HG02798 (cell line): ENCODE measurements around the gene CCDC24.

Source experiments
- ATAC-seq: cut with Tn5 transposase; IDR thresholded peaks from one replicate; pipeline ENCODE4 v1.9.1; 2021; ENCODE audit warnings: mild to moderate bottlenecking; ENCODE audit not compliant: unreplicated experiment, poor library complexity

The CCDC24 gene

DNA sequence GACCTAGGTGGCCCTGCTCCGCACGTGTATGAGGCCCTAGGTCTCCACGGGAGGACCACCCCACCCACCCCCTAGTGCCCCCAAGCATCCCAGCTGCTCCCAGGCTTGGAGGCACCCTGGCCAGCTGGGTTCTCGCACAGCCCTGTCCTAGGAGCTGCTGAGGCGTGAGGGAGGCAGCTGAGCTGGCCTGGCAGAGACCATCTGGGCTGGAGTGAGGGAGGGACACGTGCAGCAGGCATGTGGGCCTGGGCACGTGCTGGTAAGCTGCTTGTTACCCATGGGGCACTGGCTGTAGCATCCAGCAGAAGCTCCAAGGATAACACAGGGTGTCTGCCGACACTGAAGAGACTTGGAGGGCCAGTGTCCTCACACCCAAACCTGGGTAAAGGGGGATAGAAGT lies 29.8 kb downstream of the CCDC24 start:
- ATAC-seq = no peak

- ATAC-seq = no peak
Measured at GRCh38 chr1:44021581-44022321, 30.4 kb downstream of the CCDC24 start.

GRCh38 chr1:44024031-44024902 lies 32.9 kb downstream of the CCDC24 start:
- no peak for ATAC-seq

DNA sequence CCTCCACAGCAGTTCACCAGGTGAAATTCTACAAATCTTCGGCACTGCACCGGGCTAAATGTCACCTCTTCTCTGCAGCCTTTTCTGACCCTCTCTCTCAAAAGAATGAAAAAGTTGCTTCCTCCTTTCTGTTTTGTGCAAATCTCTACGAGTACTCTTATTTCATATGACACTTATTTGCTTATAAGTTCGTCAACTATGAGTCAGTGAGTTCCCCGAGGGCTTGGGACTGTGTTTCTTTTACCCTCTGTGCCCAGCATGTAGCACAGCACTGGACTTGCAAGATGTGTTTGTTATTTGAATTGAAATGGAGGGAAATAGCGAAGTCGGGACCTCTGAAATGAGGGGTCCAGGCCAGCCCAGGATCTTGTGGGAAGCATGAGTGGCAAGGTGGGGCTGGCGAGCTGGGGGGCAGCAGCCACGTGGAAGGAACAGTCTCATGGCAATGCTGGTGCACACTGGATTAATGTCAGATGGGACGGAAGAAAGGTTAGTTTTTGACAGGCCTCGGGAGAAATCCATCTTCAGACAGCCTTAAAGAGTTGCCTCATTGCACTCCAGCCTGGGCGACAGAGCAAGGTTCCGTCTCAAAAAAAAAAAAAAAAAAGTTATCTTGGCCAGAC lies 33.6 kb downstream of the CCDC24 start:
- no peak for ATAC-seq

GRCh38 chr1:44025816-44026215 lies 34.4 kb downstream of the CCDC24 start:
- no peak for ATAC-seq

- ATAC-seq = no peak
Measured at GRCh38 chr1:44027320-44027719, 35.9 kb downstream of the CCDC24 start.

DNA sequence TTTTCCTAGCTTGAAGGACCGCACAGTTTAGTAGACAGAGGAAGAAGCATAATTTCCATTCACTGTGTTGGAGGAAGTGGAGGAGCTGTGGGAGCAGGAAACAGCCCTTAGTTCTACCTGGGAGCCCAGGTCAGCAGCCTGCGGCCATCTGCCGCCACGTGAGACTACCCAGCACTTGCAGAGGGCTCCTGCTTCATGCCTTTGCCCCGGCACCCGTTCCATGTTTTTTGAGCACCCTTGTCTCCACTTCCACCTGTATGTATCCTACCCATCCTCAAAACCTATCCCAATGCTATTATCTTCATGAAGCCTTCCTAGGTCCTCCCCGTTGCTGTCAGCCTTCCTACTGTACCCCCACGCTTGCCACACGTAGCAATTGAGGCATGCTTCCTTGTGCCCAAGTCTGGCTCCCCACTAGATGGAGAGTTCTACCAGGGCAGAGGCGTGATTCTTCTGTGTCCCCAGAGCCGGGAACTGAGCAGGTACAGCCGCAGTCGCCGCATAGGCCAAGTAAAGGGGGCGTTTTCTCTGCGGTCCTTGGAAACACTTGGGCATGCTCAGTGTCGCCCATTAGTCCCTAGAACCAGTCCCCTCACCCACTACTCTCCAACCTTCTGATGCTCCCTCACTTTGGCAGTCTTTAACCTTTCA lies 38.0 kb downstream of the CCDC24 start:
- ATAC-seq = peak; percentile 17

DNA sequence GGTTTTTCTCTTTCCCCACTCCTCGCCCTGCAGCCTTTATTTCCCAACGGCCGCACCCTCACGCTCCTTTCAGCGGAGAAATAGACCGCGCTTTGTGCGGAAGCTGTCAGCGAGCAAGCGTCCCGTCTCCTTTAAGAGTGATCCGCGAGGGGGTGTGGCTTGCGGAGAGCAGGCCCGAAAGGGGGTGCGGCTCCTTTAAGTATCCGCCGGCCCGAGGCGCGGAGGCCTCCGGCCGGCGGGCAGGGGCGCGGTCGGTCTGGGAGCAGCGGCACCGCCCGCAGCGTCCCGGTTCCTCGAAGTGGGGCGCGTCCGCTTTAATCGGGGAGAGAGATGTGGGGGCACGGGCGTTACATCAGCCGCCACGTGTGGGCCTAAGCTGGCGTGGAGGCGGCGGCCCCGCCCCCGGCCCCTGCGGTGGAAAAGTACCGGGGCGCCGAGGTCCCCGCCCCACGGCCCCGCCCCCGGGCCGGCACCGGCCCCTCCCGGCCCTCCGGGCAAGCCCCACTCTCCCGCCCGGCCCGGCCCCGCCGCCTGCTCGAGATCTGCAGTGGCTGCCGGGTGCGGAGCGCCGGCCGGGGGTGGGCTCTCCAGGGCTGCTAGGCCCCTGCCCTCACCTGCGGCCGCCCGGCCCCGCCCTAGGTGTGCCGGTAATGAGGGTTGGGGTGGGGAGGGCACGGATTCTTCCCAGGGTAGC lies 38.7 kb downstream of the CCDC24 start:
- ATAC-seq = peak; percentile 87

- ATAC-seq = peak; percentile 15
Measured at GRCh38 chr1:44030605-44031251, 39.3 kb downstream of the CCDC24 start.

- no peak for ATAC-seq
Measured at GRCh38 chr1:44031252-44032169, 40.1 kb downstream of the CCDC24 start, which contains the start of gene SLC6A9. SLC6A9 (minus strand) TSS chr1:44031462; CDS start chr1:44024277, 7,185 bp downstream.

- ATAC-seq = no peak
Measured at GRCh38 chr1:44032170-44032790, 40.9 kb downstream of the CCDC24 start.

DNA sequence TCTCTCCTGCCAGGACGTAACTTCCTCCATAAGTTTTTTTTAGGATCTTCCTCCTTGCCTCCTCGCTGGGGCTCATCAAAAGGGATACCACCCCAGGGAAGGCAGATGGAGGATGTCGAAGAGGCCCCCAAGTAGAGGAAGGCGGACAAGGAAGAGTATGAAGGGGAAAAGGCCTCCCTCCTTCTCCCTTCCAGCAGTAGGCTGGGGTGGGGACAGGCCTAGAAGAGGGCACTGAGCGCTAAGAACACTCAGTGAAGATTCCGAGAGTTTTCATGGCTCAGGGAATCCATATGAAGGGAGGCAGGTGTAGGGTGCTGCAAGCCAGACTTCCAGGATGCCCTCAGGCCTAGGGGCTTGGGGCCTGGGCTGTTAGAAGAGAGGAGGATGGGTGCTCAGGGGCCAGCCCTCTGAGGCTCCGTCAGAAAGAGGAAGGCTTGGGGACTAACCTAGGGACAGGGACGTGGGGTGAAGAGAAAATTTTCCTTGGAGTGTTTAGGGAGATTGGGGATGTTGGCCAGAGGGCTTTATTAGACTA lies 41.7 kb downstream of the CCDC24 start:
- no peak for ATAC-seq

DNA sequence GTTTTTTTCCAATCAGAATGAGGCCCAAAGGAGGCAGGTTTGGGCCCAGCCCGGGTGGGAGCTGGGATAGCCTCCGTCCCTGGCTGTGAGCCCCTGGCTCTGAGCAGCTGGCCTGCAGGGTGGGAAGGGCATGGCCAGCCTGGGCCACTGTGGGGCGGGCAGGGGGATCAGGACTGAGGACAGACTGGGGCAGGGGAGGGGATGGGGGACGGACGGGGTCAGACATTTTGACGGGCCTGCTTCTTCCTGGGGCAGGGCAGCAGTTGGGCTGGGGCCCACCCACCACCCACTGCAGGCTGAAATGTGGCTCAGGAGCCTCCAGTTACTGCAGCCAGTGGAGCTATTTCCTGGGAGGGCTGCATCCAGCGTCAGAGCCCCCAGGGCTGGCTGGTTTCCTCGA lies 42.4 kb downstream of the CCDC24 start:
- ATAC-seq = no peak

- no peak for ATAC-seq
Measured at GRCh38 chr1:44034423-44034822, 43.0 kb downstream of the CCDC24 start.

DNA sequence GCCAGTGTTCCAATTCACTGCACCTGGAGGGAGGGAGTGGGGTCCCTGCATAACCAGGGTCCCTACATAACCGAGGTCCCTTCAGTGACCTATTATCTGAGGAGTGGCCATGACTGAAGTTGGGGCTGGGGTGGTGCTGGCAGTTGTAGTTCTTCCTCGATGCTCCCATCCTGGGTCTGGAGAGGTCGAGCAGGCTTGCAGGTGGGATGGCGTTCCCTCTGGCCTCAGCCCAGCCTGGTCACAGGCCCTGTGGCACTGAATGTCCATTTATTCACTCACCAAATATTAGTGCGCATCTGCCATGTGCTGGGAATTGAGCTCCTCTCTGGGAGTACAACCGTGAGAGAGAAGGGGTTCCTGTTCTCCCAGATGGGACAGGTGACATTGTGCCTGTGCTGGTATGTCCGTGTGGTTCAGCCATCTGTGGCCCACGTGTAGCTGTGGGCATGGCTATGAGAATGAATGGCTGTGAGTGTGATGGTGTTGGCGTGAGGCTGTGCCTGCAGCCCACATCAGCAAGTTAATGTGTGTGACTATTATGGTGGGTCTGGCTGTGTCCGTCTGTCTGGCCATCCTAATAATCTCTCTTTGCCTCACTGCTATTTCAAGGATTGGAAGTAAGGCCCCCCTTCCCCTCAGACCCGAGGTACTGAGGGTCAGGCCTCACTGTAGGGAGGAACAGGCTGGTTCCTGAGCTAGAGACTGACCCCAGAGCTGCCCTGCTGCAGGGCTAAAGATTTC lies 43.7 kb downstream of the CCDC24 start:
- no peak for ATAC-seq

DNA sequence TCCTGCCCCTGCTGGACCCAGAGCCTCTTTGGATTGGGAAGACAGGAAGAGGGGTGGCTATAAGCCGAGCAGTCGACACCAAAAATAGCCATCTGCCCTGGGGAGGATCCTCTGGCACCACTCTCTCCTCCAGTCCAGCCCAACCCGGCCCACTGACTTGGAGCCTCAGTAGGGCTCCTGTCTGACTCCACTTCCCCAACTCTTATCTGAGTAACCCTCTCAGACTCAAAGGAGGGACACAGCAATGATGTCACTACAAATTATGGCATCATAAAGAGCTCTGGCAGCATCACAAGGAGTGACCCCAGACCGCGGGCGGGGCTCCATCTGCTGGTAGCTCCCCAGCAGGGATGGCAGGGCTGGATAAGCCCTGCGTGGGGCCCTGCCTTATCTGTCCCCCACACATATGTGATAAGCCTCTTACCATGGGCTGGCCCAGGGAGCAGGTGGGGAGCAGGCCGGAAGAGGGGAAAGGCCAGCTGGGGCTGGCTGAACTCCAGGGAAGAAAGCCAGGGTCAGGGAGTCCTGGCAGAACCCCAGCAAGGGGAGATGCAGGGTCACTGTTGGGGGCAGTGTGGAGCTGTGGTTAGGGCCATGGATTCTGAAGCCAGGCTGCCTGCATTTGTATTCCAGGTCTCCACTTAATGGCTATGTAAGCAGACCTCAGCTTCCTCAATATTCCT lies 44.5 kb downstream of the CCDC24 start:
- no peak for ATAC-seq
